Tongue (tissue), 2 donors: ENCODE data around the gene MICB. TPM values are rescaled to one million over a fixed set of nuclear protein-coding genes. Genes with fewer than 3 reads are reported as not detected.

Source experiments
- DNase-seq: peaks from one replicate; pipeline ENCODE4 v3.0.0-alpha.2; 2015
- total RNA-seq: library from RNA; depleted of rRNA; stranded (reverse); fragments of >200 nt; gene quantifications from one replicate; pipeline ENCODE4 v1.2.3, GENCODE V29; 2014

The MICB gene
- total RNA-seq, 1 donor from 2014 or later = 3.9 TPM

DNA sequence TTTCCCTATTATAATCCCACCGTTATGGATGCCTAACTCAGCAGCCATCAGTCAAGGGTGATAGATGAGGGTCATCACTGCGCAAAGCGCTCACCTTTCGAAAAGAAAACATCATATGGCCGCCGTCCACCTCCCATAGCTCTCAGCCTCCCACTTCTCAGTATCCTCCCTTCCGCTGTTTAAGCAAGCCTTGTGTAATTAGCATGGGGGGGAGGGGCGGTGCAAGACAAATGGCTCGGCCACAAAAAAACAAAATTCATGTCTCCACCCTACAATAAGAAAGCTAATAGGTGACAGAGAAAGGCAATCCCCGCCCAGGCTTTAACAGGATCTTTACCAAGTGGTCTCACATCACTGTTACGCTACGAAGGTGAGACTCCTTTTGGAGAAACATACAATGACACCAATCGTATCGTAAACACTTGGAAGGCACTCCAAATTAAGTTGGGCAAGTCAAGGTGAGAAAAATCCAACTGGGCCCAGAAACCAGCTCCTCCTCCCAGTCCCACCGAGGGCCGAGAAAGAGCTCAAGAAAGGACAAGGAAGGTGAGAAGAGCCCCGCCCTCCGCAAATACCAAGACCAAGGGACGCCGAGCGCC lies 43.2 kb downstream of the MICB start:
- peak; percentile 48 for DNase-seq

DNA sequence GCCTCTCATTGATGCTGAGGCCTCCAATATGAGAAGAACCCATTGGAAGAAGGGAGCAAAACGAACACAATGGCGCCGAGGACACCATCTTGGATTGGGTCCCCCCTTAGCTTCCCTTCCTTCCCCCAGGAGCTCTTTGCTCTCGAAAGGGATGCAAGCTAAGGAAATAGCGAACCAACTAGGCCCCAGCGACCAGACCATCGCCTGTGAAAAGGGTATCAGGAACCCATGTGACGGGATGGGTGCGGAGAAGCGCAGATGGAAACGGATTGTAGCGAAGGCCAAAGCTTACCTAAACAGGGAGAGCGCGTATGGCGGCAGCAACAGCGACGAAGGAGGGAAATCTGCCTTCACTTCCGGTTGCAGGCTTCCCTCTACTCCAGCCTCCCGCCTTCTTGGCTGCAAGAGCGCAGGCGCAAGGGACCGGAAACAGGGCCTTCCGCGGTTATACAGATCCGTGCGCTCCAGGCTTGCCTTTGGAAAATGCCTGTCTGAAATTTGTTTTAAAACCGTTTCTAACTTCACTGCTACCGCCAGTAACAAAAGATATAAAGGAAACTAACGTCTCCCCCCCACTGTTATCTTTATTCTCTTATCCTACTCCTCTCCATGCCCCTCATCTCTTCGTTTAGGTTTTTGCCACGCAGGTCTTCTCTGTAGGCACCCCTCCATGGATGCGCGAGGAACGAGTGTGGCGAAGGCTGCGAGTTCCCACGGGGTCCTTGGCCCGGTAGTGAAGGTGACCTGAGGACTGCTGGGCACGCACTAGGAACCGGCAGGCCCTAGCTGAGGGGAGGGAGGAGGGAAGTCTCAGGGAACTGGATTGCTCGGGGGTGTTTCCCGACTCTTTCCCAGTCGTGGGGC lies 43.9 kb downstream of the MICB start, which contains the start of gene DDX39B:
Gene DDX39B (minus strand): TSS at position 346 of the 864 bp plus-strand sequence. CDS start 1,471 bp downstream, outside the sequence.
- peak; percentile 99 for DNase-seq

DNA sequence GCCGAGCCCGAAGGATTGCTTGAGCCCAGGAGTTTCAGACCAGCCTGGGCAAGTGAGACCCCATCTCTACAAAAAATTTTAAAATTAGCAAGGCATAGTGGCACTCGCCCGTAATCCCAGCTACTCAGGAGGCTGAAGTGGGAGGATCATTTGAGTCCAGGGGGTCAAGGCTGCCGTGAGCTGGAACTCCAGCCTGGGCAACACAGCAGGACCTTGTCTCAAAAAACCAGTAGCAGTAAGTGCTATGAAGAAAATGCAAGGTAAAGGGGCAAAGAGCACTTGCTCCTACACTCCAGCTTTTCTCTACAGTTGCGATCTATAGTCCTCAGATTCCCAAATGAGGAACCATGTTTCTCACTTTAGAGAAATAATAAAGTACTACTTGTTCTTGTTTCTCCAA lies 45.7 kb downstream of the MICB start:
- no peak for DNase-seq

DNA sequence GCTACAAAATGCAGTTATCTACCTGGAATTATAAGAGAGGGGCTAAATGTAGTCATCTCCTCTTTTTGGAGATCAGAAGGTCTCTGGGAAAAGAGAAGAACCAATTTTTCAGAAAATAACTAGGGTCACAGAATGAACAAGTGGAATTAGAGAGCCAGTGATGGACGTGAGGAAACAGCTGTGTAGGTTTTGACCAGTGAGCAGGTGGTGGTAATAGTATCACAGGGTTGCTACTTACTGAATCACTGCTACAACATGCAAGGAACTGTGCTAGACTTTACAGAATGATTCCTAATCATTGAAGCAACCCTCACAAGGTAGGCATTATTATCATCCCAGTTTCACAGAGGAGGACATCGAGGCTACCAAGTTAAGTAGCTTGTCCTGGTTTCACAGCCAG lies 46.7 kb downstream of the MICB start:
- DNase-seq = no peak

DNA sequence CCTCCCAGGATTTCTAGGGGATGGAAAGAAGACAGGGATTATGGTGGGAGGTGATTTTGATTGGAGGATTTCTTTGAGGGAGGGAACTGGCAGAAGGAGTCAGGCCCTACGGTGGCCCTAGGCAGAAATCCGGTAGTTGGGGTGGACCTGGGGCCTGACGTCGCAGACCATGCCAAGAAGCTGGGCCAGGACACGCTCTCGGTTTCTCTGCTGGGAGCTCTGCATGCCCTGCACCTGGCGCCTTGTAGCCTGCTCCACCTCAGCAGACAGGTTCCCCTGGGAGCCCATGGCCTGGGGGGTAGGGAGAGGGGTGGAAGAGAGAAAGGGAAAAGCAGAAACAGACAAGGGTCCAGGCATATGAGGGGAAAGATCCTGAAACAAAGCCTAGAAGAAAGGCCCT lies 47.3 kb downstream of the MICB start:
- no peak for DNase-seq

DNA sequence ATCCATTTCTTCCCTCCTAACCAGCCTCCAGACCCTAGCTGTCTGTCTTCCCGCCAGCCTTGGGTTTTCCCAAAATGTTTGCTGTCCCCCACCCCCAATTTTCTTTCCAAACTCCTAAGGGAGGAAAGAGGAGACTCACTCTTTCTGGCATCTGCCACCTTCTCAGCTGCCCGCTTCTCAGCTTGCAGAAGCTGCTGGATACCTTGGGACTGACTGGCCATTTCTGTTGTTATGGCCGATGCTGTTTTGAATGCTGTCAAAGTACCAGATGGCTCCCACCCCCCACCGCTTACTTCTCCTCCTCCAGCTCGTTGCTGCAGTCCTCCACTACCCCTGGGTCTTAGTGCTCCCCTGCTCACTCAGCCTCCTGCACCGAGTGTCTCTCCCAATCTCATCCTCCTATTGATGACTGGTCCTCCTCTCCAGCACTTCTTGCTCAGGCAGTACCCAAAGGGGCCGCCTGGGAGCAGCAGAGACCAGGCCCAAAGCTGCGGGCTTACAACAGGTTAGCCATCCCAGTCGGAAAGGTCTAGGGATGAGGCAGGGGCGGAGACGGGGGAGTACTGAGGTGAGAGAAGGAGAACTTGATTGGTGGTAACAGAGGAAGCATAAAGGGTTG lies 48.5 kb downstream of the MICB start, which contains the start of gene ATP6V1G2:
Gene ATP6V1G2 (minus strand): TSS at position 270 of the 619 bp plus-strand sequence. CDS start 49 bp downstream, at position 221.
- peak; percentile 94 for DNase-seq

DNA sequence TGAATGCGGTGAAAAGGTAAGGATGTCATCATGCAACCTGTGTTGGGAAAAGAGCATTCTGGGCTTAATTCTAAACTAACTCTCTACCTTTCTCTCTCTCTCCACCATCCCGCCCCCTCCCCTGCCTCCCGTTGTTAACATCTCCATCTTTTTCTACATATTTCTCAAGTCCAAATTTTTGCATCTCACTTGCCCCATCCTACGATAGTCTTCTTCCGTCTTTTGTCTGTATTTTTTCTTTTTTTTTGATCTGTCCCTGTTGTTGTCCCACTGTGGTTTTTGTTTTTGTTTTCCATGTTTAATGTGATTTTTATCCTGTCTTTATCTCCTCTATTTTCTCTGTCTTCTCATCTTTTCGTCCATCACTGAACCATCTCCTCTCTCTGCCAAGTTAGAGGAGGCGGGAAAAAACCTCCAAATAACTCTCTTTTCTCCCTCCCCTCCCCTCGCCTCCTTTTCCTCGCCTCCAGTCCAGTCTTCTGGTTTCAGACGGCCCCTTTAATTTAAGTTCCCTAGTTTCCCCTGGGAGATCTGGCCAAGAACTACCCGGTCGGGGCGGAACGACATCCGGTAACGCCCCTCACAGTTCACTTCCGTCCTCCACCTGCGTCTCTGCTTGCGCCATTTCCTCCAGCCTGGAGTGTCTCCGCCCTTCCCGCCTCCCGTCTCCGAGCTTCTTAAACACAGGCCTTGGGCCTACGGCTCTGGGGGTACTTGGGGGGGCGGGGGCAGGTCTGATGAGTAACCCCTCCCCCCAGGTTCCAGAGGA lies 49.2 kb downstream of the MICB start, which contains the start of gene NFKBIL1:
Gene NFKBIL1 (plus strand): TSS at position 651 of the 769 bp plus-strand sequence. CDS start 87 bp downstream, at position 738.
- DNase-seq = peak; percentile 99

DNA sequence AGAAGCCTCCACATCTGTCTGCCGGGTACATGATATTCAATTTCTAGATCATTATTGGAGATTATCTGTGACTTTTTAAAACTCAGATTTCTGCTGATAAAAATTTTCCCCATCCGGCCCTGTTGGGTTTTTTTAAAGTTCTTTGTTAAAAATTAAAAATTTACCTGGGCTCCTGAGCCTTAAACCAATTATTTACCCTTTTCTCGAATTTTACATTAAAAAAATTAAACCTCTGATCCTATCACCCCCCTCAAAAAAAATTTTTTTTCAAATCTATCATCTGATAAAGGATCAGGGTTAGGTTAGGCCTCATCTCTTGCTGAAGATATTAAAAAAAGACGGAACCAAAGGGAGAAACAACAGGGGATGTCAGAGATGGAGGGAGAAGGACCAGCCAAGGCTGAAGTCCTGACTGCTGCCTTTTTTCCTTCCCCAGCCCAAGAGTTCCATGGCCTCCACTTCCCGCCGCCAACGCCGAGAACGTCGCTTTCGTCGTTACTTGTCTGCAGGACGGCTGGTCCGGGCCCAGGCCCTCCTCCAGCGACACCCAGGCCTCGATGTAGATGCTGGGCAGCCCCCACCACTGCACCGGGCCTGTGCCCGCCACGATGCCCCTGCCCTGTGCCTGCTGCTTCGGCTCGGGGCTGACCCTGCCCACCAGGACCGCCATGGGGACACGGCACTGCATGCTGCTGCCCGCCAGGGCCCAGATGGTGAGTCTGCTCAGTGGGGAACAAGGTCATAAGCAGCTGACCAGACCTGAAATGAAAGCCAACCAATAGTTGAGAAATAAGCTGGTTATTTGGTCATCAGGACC lies 50.0 kb downstream of the MICB start:
- no peak for DNase-seq

DNA sequence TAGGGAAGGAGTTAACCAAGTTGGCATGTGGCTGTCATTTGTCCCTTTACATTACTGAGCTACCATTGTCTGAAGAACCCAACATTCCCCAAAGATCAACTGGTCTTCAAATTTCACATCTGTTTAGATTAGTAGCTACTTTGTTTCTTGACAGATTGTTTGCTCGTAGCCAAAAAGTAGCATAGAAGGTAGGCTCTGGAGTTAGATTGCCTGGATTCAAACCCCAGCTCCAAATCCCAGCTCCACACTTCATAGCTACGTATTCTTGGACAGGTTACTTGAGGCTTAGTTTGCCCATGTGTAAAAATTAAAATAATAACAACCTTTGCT lies 50.6 kb downstream of the MICB start:
- DNase-seq = no peak

DNA sequence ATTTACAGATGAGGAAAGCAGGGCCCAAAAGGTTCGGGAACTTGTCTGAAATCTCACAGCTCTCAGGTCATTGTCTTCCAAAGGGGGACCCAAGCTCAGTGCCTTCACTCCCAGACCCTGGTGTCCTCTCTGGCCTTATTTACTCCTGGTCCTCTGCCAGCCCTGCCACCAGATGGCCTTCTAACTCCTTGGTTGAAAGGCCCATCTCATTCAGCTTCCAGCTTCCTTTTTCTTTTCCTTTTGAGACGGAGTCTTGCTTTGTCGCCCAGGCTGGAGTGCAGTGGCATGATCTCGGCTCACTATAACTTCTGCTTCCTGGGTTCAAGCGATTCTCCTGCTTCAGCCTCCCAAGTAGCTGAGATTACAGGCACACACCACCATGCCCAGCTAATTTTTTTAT lies 53.4 kb downstream of the MICB start:
- peak; percentile 34 for DNase-seq

DNA sequence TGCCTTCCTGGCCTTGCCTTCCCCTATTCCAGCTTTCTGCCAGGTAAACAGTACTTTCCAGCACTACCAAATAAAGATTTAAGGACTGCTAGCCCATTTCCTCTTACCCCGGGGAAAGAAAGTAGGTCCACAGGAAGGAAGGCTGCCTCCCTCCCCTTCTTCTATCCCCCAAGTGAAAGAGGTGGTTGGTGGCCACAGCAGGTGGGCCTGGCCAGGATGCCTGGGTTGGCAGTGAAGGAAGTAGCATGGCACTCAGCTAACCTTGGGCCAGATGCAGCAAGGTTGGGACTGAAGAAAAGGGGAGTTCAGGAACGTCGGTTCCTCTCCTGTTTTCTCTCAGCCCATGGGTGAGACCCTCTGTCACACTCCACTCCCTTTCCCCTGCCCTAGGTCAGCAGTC lies 58.4 kb downstream of the MICB start:
- no peak for DNase-seq

DNA sequence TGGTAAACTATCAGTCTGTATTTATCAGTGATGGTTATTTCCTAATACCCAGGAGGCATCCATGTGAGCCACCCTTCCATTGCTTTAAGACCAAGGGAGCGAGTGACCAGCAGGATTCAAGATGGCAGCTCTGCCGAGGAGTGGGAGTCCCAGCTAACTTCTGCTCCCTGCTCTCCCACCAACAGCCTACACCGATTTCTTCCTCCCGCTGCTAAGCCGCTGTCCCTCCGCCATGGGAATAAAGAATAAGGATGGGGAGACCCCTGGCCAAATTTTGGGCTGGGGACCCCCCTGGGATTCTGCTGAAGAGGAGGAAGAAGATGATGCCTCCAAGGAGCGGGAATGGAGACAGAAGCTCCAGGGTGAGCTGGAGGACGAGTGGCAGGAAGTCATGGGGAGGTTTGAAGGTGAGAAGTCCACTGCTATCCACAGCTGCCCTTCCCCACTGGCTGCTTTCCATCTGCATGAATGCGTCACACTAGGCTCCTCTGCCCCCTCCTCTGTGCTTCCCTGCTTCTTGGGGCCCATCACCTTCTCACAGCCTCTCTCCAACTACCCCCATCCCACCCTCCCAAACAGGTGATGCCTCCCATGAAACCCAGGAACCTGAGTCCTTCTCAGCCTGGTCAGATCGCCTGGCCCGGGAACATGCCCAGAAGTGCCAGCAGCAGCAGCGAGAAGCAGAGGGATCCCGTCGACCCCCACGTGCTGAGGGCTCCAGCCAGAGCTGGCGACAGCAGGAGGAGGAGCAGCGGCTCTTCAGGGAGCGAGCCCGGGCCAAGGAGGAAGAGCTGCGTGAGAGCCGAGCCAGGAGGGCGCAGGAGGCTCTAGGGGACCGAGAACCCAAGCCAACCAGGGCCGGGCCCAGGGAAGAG lies 59.7 kb downstream of the MICB start:
- DNase-seq = no peak

DNA sequence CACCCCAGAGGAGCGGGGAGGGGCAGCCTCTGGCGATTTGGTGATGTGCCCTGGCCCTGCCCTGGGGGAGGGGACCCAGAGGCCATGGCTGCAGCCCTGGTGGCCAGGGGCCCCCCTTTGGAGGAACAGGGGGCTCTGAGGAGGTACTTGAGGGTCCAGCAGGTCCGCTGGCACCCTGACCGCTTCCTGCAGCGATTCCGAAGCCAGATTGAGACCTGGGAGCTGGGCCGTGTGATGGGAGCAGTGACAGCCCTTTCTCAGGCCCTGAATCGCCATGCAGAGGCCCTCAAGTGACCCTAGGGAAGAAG lies 60.3 kb downstream of the MICB start:
- no peak for DNase-seq

DNA sequence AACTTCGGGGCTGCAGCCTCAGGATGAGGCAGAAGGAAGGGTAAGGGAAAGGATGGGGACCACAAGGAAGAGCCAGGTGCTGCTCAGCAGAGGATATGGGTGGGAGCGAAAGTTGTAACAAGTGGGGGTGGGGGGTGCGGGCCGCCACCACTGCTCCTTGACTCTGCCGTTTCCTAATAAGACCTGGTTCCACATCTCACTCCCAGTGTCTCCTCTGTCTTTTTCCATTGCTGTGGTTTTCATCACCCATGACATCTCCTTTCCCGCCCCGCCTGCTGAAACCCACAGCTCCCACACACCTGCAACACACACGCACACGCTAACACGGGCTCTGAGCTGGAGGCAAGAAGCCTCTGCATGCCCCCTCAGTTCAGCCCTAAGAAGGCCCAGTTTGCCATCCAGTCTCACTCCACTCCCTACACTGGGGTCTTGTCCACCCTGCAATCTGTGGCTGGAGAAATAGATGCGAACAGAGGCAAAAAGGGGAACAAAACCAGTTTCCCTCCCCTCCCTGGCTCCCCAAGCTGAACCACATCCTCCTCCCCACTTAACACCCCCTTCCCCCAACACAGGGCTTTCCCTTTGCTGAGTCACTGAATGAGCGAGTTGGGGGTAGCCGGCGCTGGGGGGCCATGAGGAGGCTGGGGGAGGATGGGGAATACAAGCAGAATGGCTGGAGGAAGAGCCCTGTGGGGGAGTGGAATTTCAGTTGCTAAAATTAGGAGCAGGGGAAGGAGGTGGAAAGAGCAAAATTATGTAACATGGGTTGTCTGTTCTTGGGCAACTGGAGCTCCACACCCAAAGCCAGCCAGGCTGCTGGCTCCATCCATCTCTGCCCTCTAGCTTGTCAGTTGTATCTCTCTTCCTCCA lies 60.9 kb downstream of the MICB start:
- peak; percentile 18 for DNase-seq

DNA sequence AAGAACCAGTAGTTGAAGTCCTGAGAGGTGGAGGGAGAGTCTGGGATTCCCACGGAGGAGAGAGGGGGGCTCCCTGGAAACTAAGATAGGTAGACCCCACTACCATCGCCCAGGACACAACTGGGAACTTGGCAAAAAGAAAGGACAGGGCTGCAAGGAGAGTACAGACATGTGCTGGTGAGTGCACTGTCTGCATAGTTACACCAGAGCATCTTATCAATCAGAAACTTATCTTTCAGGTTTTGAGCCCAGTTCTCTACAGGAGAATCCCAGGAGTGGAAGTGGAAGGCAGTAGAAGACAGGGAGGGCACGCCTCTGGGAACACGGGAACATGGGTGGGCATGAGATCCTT lies 61.6 kb downstream of the MICB start:
- DNase-seq = no peak

DNA sequence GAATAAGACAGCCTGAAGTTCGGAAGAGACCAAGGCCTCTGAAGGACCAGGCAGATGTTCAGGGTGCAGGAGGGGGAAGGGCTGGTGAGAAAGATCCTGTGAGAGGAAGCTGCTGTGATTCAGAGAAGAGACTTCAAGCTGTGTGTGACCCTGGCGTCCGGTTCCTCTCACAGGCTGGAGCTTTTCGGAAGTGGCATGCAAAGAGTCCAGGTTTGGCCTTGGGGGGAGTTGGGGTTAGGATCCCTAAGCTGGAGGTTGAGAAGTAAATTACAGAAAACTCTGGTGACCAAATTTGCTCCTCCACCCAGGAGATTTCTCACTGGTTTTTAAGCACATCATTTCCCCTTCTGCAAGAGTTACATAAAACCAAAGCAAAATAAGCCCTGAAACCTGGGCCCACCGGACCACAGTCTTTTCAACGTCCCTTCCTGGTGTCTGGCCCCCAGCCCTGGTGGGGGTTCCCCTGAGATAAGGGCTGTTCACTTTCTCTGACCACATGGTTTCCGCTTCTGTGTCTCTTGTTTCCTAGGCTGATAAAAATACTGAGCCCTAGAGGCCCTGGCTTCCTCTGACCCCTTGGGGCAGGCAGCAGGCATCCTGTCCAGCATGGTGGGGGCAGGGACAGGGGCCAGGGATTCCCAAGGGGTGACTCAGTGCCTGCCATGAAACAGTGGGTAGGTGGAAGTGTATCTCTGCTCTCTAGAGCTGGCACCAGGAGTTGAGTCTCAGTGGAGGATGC lies 62.2 kb downstream of the MICB start:
- DNase-seq = no peak

DNA sequence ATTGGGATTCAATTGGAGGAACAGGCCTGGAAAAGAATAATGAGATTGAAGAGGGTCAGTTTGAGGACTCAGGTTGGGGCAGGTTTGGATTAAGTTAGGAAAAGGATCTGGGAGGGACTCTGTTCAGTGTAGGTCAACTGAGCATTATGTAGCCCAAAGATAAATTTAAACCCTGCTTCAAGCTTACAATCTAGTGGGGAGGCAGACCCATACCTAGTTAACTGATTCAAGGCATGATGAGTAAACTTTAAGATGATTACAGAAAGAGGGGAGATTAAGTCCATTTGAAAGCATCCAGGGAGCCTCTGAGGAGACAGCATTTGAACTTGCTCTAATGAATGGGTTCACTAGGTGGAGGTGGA lies 62.7 kb downstream of the MICB start:
- no peak for DNase-seq
